GM12878 (cell line): Measurements from ENCODE around the gene RPL5. TPM values are rescaled to one million over a fixed set of nuclear protein-coding genes. Genes with fewer than 3 reads are reported as not detected.

ENCODE experiments used
- ATAC-seq: fragments of 200-7000 bp; cut with Tn5 transposase; 3 replicates; pipeline ENCODE4 v1.9.1; 2020; ENCODE audit warnings: mild to moderate bottlenecking, moderate library complexity
- BruUV-seq: library from RNA; stranded (reverse); fragments of 400-500 nt; replicated peaks from 2 replicates; lab custom pipeline; 2021; lab: Mats Ljungman, UMichigan
- CTCF ChIA-PET: fragments of 300-600 bp; sonication (Branson Sonifier 250); formaldehyde crosslinking; extraction: SDS; loops from one replicate; lab custom pipeline; 2021; ENCODE audit warnings: inconsistent platforms; lab: Yijun Ruan, JAX
- POLR2A ChIA-PET: fragments of 350-600 bp; formaldehyde crosslinking; extraction: SDS; loops from one replicate; lab custom pipeline; 2021; ENCODE audit warnings: inconsistent platforms; lab: Charles Lee
- RAD21 ChIA-PET: fragments of 300-600 bp; sonication (Branson Sonifier 250); formaldehyde crosslinking; loops from one replicate; lab custom pipeline; 2023; ENCODE audit warnings: antibody characterized with exemption; ENCODE audit not compliant: unreplicated experiment; lab: Charles Lee
- SMC1A ChIA-PET: fragments of 300-600 bp; sonication (Branson Sonifier 250); formaldehyde crosslinking; loops from one replicate; lab custom pipeline; 2023; ENCODE audit not compliant: unreplicated experiment, uncharacterized antibody; lab: Charles Lee
- DNase-seq: peaks from one replicate; pipeline ENCODE4 v3.0.0-alpha.2; 2011; ENCODE audit warnings: low read depth, low spot score
- FAIRE-seq: peaks from 3 replicates; lab custom pipeline; 2011; peaks lifted over from hg19 to GRCh38; lab: Jason Lieb, UNC
- H2AFZ ChIP-seq: 2 replicates; pipeline ENCODE4 v1.6.0; 2011; ENCODE audit warnings: low read depth, low read length, control low read depth; ENCODE audit not compliant: control insufficient read depth
- H3K27ac ChIP-seq: 2 replicates; pipeline ENCODE4 v1.5.1; 2011; ENCODE audit warnings: control low read depth; ENCODE audit not compliant: control insufficient read depth, insufficient read depth
- H3K27me3 ChIP-seq, 2 experiments: replicated peaks in 1 of 2; 2 replicates each; pipeline versions ENCODE4 v1.6.0 to v1.6.1; 2011; ENCODE audit warnings: low read length in 1 of 2; ENCODE audit not compliant: control insufficient read depth in 2 of 2, insufficient read depth in 2 of 2
- H3K36me3 ChIP-seq, 2 experiments: 2 replicates each; pipeline ENCODE4 v1.5.1; 2011; ENCODE audit warnings: low read length in 1 of 2; ENCODE audit not compliant: control insufficient read depth in 2 of 2, insufficient read depth in 2 of 2
- H3K4me1 ChIP-seq: 2 replicates; pipeline ENCODE4 v1.6.1; 2011; ENCODE audit warnings: mild to moderate bottlenecking, low read length, moderate library complexity, mixed read lengths; ENCODE audit not compliant: control insufficient read depth, insufficient read depth
- H3K4me2 ChIP-seq: 2 replicates; pipeline ENCODE4 v1.6.0; 2011; ENCODE audit warnings: control low read depth; ENCODE audit not compliant: control insufficient read depth, insufficient read depth
- H3K4me3 ChIP-seq: fragments of 200-600 bp; sonication (generic); 2 replicates; pipeline ENCODE4 v1.5.1; 2016
- H3K79me2 ChIP-seq: 2 replicates; pipeline ENCODE4 v1.6.0; 2011; ENCODE audit warnings: low read length; ENCODE audit not compliant: control insufficient read depth, insufficient read depth
- H3K9ac ChIP-seq: 2 replicates; pipeline ENCODE4 v1.8.0; 2011; ENCODE audit warnings: low read length, control low read depth, mixed read lengths; ENCODE audit not compliant: control insufficient read depth, insufficient read depth
- H3K9me3 ChIP-seq: replicated peaks from 3 replicates; pipeline ENCODE4 v1.5.1; 2011; ENCODE audit warnings: mild to moderate bottlenecking, low read length; ENCODE audit not compliant: control insufficient read depth, insufficient read depth
- H4K20me1 ChIP-seq: 2 replicates; pipeline ENCODE4 v1.6.0; 2011; ENCODE audit not compliant: control insufficient read depth, insufficient read depth
- BHLHE40 ChIP-seq, 2 experiments: fragments of 450-650 bp in 1 of 2; IDR thresholded peaks; 2 replicates each; pipeline ENCODE4 v1.6.1; 2011 to 2017; ENCODE audit warnings: low read depth in 2 of 2, borderline replicate concordance in 1 of 2, improper control_type of control experiment in 1 of 2, low read length in 1 of 2, mild to moderate bottlenecking in 1 of 2
- BRCA1 ChIP-seq: IDR thresholded peaks from 2 replicates; pipeline ENCODE4 v1.6.1; 2011; ENCODE audit warnings: low read depth, low read length, improper control_type of control experiment
- E2F8 ChIP-seq: fragments of 450-650 bp; IDR thresholded peaks from 2 replicates; pipeline ENCODE4 v1.6.1; 2018; ENCODE audit warnings: mild to moderate bottlenecking, low read depth, moderate library complexity; ENCODE audit not compliant: partially characterized antibody
- EED ChIP-seq: sonication (generic); IDR thresholded peaks from 2 replicates; pipeline ENCODE4 v1.6.1; 2016; ENCODE audit warnings: antibody characterized with exemption, low read depth
- HDAC2 ChIP-seq: fragments of 200-600 bp; sonication (generic); IDR thresholded peaks from 2 replicates; pipeline ENCODE4 v1.6.1; 2017
- IRF3 ChIP-seq: fragments of 450-650 bp; IDR thresholded peaks from 2 replicates; pipeline ENCODE4 v1.6.1; 2014; ENCODE audit warnings: mild to moderate bottlenecking
- JUNB ChIP-seq: IDR thresholded peaks from 2 replicates; pipeline ENCODE4 v1.6.1; 2016; ENCODE audit warnings: antibody characterized with exemption, mild to moderate bottlenecking
- KDM1A ChIP-seq: fragments of 200-600 bp; sonication (generic); IDR thresholded peaks from 2 replicates; pipeline ENCODE4 v1.6.1; 2016; ENCODE audit warnings: borderline replicate concordance
- MTA3 ChIP-seq: IDR thresholded peaks from 2 replicates; pipeline ENCODE4 v1.6.1; 2012; ENCODE audit warnings: low read length, inconsistent platforms, borderline replicate concordance
- NFXL1 ChIP-seq: fragments of 450-650 bp; IDR thresholded peaks from 2 replicates; pipeline ENCODE4 v1.6.1; 2017; ENCODE audit warnings: antibody characterized with exemption, mild to moderate bottlenecking, borderline replicate concordance
- NFYA ChIP-seq: IDR thresholded peaks from 2 replicates; pipeline ENCODE4 v1.6.1; 2011; ENCODE audit warnings: low read depth, mild to moderate bottlenecking, low read length, improper control_type of control experiment, borderline replicate concordance
- NR2C2 ChIP-seq: IDR thresholded peaks from 2 replicates; pipeline ENCODE4 v1.6.1; 2011; ENCODE audit warnings: borderline replicate concordance, low read depth; ENCODE audit not compliant: control insufficient read depth, insufficient read length
- PKNOX1 ChIP-seq: fragments of 450-650 bp; IDR thresholded peaks from 2 replicates; pipeline ENCODE4 v1.6.1; 2016; ENCODE audit warnings: mild to moderate bottlenecking
- SIN3A ChIP-seq: IDR thresholded peaks from 2 replicates; pipeline ENCODE4 v1.6.1; 2012; ENCODE audit warnings: low read depth, low read length, improper control_type of control experiment
- SREBF2 ChIP-seq: IDR thresholded peaks from 2 replicates; pipeline ENCODE4 v1.6.1; 2012; ENCODE audit warnings: mild to moderate bottlenecking, low read length
- TAF1 ChIP-seq: IDR thresholded peaks from 2 replicates; pipeline ENCODE4 v1.6.1; 2011; ENCODE audit warnings: mild to moderate bottlenecking, low read depth, low read length, borderline replicate concordance
- TBL1XR1 ChIP-seq: IDR thresholded peaks from 2 replicates; pipeline ENCODE4 v1.6.1; 2012; ENCODE audit warnings: low read depth, low read length, improper control_type of control experiment
- ZSCAN29 ChIP-seq: fragments of 450-650 bp; IDR thresholded peaks from 2 replicates; pipeline ENCODE4 v1.6.1; 2017; ENCODE audit warnings: mild to moderate bottlenecking, moderate library complexity
- WGBS: methylation state at CpG from one replicate; pipeline ENCODE4 v1.1.6; 2016; ENCODE audit warnings: low lambda C conversion rate; ENCODE audit not compliant: insufficient replicate concordance, insufficient coverage; ENCODE audit errors: missing lambda C conversion rate; 5-methylcytosine and 5-hydroxymethylcytosine counted together
- in situ Hi-C: fragments of 300-500 bp; cut with MboI; formaldehyde crosslinking; loops from 9 replicates; pipeline ENCODE4 v1.14.3; 2018; ENCODE audit warnings: mixed read lengths
- intact Hi-C: fragments of 100-400 bp; cut with micrococcal nuclease; formaldehyde crosslinking; loops from one replicate; pipeline ENCODE4 v1.14.2; 2022; ENCODE audit not compliant: unreplicated experiment
- polyA plus RNA-seq, 11 experiments: library from polyadenylated mRNA; depleted of rRNA in 4 of 11; unstranded in 6 of 11; stranded (reverse) in 5 of 11; fragments of >200 nt; fragmentation: Nextera tagmentation in 4 of 11; fragmentation: Illumina TruSeq in 1 of 11; extraction: Ambion mirVana in 4 of 11; extraction: Trizol in 1 of 11; gene quantifications; 1 replicate in 1 of 11; 2 replicates in 10 of 11; pipeline versions ENCODE4 v1.2.1 to v1.2.3, GENCODE V29; 2011 to 2016; ENCODE audit warnings: inconsistent platforms in 2 of 11, missing spikeins in 2 of 11, low read depth in 1 of 11
- total RNA-seq, 4 experiments: library from RNA; depleted of rRNA in 3 of 4; stranded (reverse); fragments of >200 nt in 3 of 4; fragmentation: Illumina TruSeq in 1 of 4; extraction: Trizol in 1 of 4; gene quantifications; 2 replicates each; pipeline versions ENCODE4 v1.2.1 to v1.2.3, GENCODE V29; 2013 to 2021

RPL5 gene
- total and polyA plus RNA-seq, 10 of the 15 experiments (the other 5 are each of a cell fraction or from before 2014, with no cell fraction given): 1,685 to 6,047 (median 2,601) TPM

- Histone ChIP-seq H3K4me1 (no peaks in the 10 kb centered on the region), H3K79me2 (no peaks in the 10 kb centered on the region)
- in situ Hi-C loops (no loop called here), intact Hi-C loops (no loop called here)
- no peak for FAIRE-seq
- SMC1A ChIA-PET: interaction anchor here (0.6 to 5.1 kb wide), 2 partner anchors 71 to 1753 kb away, joined by 3 to 56 read pairs; no protein-coding TSS in a partner anchor
- TF ChIP-seq EED (no peak), BHLHE40 (IDR thresholded peaks at IDR 0.05; ENCODE audit: borderline replicate concordance in 1 of 2, low read depth in 2 of 2, low read length in 1 of 2) (no peak), BRCA1 (no peak), JUNB (no peak), E2F8 (no peak), TAF1 (no peak), IRF3 (no peak), TBL1XR1 (no peak), SIN3A (no peak), HDAC2 (no peak), NR2C2 (no peak), MTA3 (no peak), PKNOX1 (no peak), KDM1A (no peak), NFYA (no peak), ZSCAN29 (no peak), SREBF2 (no peak), NFXL1 (no peak)
- TF ChIP-seq, all 136 proteins: peak for 0
- Histone ChIP-seq H3K27ac (no peak overlapping the region), H3K4me2 (no peak overlapping the region), H2AFZ (no peak overlapping the region), H4K20me1 (no peaks in the 10 kb centered on the region), H3K27me3 (no peaks in the 10 kb centered on the region), H3K36me3 (no peaks in the 10 kb centered on the region), H3K9ac (no peak overlapping the region), H3K9me3 (no peaks in the 10 kb centered on the region), H3K4me3 (no peak overlapping the region)
- ChIA-PET RAD21 (interaction anchor here (1.1 to 4.8 kb wide), 2 partner anchors 69 to 71 kb away, joined by 3 to 65 read pairs; no protein-coding TSS in a partner anchor), CTCF (interaction anchor here (1.8 to 7.6 kb wide), 2 partner anchors 30 to 73 kb away, joined by 5 to 178 read pairs; no protein-coding TSS in a partner anchor), POLR2A (no interaction called here)
- ATAC-seq (no peak), DNase-seq (no peak)
- 67% methylated on average over 3 of the region's 3 CpGs for WGBS
- BruUV-seq: no TSS peak
Observed at GRCh38 chr1:92820024-92820423, 11.8 kb upstream of the RPL5 start.
